Measurements from ENCODE around the gene RASD2. TPM values are rescaled to one million over a fixed set of nuclear protein-coding genes. Genes with fewer than 3 reads are reported as not detected.

The RASD2 gene
- total and polyA plus RNA-seq, 2 donors (not counting 1 experiment from before 2014, with no cell fraction given): 0.07 TPM; not detected in 1

- Histone ChIP-seq H3K36me3 (replicated peaks in 1 of 2; ENCODE audit: control extremely low read depth in 1 of 2, control insufficient read depth in 1 of 2, extremely low read depth in 1 of 2, insufficient read depth in 2 of 2, low read length in 1 of 2) (no peaks in the 10 kb centered on the region), H3K4me3 (ENCODE audit: control extremely low read depth in 1 of 5, extremely low read depth in 1 of 5, insufficient read depth in 1 of 5, low read depth in 2 of 5, low read length in 4 of 5) (no peak overlapping the region), H3K79me2 (ENCODE audit: control insufficient read depth, insufficient read depth, low read length) (no peaks in the 10 kb centered on the region), H3K4me2 (replicated peaks; ENCODE audit: low read depth, low read length, poor library complexity, severe bottlenecking) (no peak overlapping the region), H3K9ac (ENCODE audit: low read length) (no peak overlapping the region), H3K9me3 (ENCODE audit: control extremely low read depth in 1 of 3, control insufficient read depth in 2 of 3, insufficient read depth in 1 of 3, low read length in 2 of 3) (peaks cover 0 to 3% (median 0%) of the 10 kb centered on the region in 3 donors), H3K4me1 (ENCODE audit: control insufficient read depth in 2 of 2, insufficient read depth in 2 of 2, low read length in 2 of 2) (peaks cover 0 to 4% of the 10 kb centered on the region in 2 donors), H4K20me1 (ENCODE audit: control insufficient read depth, insufficient read depth, low read length, poor library complexity, severe bottlenecking) (no peaks in the 10 kb centered on the region), H2AFZ (ENCODE audit: insufficient read depth, low read depth, low read length, poor library complexity, severe bottlenecking) (no peak overlapping the region), H3K27me3 (replicated peaks in 1 of 4; ENCODE audit: control extremely low read depth in 1 of 4, control insufficient read depth in 3 of 4, insufficient read depth in 4 of 4, low read length in 3 of 4) (peaks cover 0 to 11% (median under 1%) of the 10 kb centered on the region in 4 experiments), H3K27ac (ENCODE audit: low read length in 2 of 2) (no peak overlapping the region)
- ATAC-seq (ENCODE audit: low read depth): no peak
- no peak for DNase-seq
- CTCF ChIA-PET: no interaction called here
- Mint-ChIP-seq H3K4me1 (peaks cover 4% of the 10 kb centered on the region), H3K4me3 (no peak overlapping the region), H3K27ac (no peak overlapping the region), H3K27me3 (peaks cover 38% of the 10 kb centered on the region), H3K9me3 (ENCODE audit: insufficient read depth) (no peaks in the 10 kb centered on the region)
- POLR2A ChIA-PET: no interaction called here
- 88% methylated on average over 10 of the region's 11 CpGs for WGBS (ENCODE audit: insufficient coverage)
- no peak for TF ChIP-seq CTCF (IDR thresholded peaks at IDR 0.05)
- TF ChIP-seq EZH2 (IDR thresholded peaks at IDR 0.05; ENCODE audit: borderline replicate concordance, insufficient read depth, low read depth, low read length, poor library complexity, severe bottlenecking): no peak
- intact Hi-C loops (cut with micrococcal nuclease): no loop called here
These were observed 8.7 kb downstream of the RASD2 start for GRCh38 chr22:35549328-35549727.

- Histone ChIP-seq H3K79me2 (ENCODE audit: control insufficient read depth, insufficient read depth, low read length) (no peaks in the 10 kb centered on the region), H3K4me2 (replicated peaks; ENCODE audit: low read depth, low read length, poor library complexity, severe bottlenecking) (no peak overlapping the region), H3K9me3 (ENCODE audit: control extremely low read depth in 1 of 3, control insufficient read depth in 2 of 3, insufficient read depth in 1 of 3, low read length in 2 of 3) (peaks cover 0 to 3% (median 0%) of the 10 kb centered on the region in 3 donors), H3K36me3 (replicated peaks in 1 of 2; ENCODE audit: control extremely low read depth in 1 of 2, control insufficient read depth in 1 of 2, extremely low read depth in 1 of 2, insufficient read depth in 2 of 2, low read length in 1 of 2) (no peaks in the 10 kb centered on the region), H3K27ac (ENCODE audit: low read length in 2 of 2) (no peak overlapping the region), H2AFZ (ENCODE audit: insufficient read depth, low read depth, low read length, poor library complexity, severe bottlenecking) (no peak overlapping the region), H4K20me1 (ENCODE audit: control insufficient read depth, insufficient read depth, low read length, poor library complexity, severe bottlenecking) (no peaks in the 10 kb centered on the region), H3K4me1 (ENCODE audit: control insufficient read depth in 2 of 2, insufficient read depth in 2 of 2, low read length in 2 of 2) (peaks cover 0 to 4% of the 10 kb centered on the region in 2 donors), H3K27me3 (replicated peaks in 1 of 4; ENCODE audit: control extremely low read depth in 1 of 4, control insufficient read depth in 3 of 4, insufficient read depth in 4 of 4, low read length in 3 of 4) (peaks cover 0 to 12% (median 0%) of the 10 kb centered on the region in 4 experiments), H3K4me3 (ENCODE audit: control extremely low read depth in 1 of 5, extremely low read depth in 1 of 5, insufficient read depth in 1 of 5, low read depth in 2 of 5, low read length in 4 of 5) (no peak overlapping the region), H3K9ac (ENCODE audit: low read length) (no peak overlapping the region)
- CTCF ChIA-PET: interaction anchor here (1.2 to 1.6 kb wide), 2 partner anchors 10 to 31 kb away, joined by 3 to 4 read pairs; no protein-coding TSS in a partner anchor
- no peak for TF ChIP-seq CTCF (IDR thresholded peaks at IDR 0.05)
- no peak for TF ChIP-seq EZH2 (IDR thresholded peaks at IDR 0.05; ENCODE audit: borderline replicate concordance, insufficient read depth, low read depth, low read length, poor library complexity, severe bottlenecking)
- POLR2A ChIA-PET: no interaction called here
- intact Hi-C loops (cut with micrococcal nuclease): no loop called here
- no peak overlapping the region for H3K27ac Mint-ChIP-seq
- ATAC-seq (ENCODE audit: low read depth): no peak
- no peak for DNase-seq
- H3K4me1 Mint-ChIP-seq: peaks cover 4% of the 10 kb centered on the region
- H3K27me3 Mint-ChIP-seq: peaks cover 27% of the 10 kb centered on the region
- H3K4me3 Mint-ChIP-seq: no peak overlapping the region
- 95% methylated on average over 43 of the region's 43 CpGs for WGBS (ENCODE audit: insufficient coverage)
- H3K9me3 Mint-ChIP-seq (ENCODE audit: insufficient read depth): no peaks in the 10 kb centered on the region
These were observed 11.0 kb downstream of the RASD2 start for GRCh38 chr22:35551549-35552177.

Data from B cell (primary cell).